ENCODE results near the gene KRT83.

GRCh38 chr12:52369211-52369610 is 48.0 kb upstream of the KRT83 start:
- no peak for TF ChIP-seq CEBPB (IDR thresholded peaks at IDR 0.05)
- no peak for TF ChIP-seq ESRRA (IDR thresholded peaks at IDR 0.05; ENCODE audit: borderline replicate concordance, low read length)
- no peak for TF ChIP-seq CTCF (IDR thresholded peaks at IDR 0.05)
- no peak for TF ChIP-seq ELK1 (IDR thresholded peaks at IDR 0.05; ENCODE audit: low read depth, low read length)
- TF ChIP-seq CBX2 (IDR thresholded peaks at IDR 0.05; ENCODE audit: borderline replicate concordance, low read depth), result no peak
- no peak for TF ChIP-seq POLR2A (IDR thresholded peaks at IDR 0.05; ENCODE audit: low read length)
- no peak for TF ChIP-seq KDM1A (IDR thresholded peaks at IDR 0.05; ENCODE audit: low read depth)
- TF ChIP-seq BHLHE40 (IDR thresholded peaks at IDR 0.05; ENCODE audit: low read depth, low read length), result no peak
